Measurements from ENCODE around the gene DENND5B.

DENND5B gene

GRCh38 chr12:31605531-31605930 is 14.6 kb upstream of the DENND5B start:
- TF ChIP-seq CTCF (IDR thresholded peaks at IDR 0.05; ENCODE audit: control insufficient read depth, insufficient read depth, low read depth, low read length, missing control alignments): no peak
- no peak overlapping the region for H3K4me3 ChIP-seq (ENCODE audit: control insufficient read depth, low read depth, low read length)
- no peak for DNase-seq (ENCODE audit: low read depth)

DNA sequence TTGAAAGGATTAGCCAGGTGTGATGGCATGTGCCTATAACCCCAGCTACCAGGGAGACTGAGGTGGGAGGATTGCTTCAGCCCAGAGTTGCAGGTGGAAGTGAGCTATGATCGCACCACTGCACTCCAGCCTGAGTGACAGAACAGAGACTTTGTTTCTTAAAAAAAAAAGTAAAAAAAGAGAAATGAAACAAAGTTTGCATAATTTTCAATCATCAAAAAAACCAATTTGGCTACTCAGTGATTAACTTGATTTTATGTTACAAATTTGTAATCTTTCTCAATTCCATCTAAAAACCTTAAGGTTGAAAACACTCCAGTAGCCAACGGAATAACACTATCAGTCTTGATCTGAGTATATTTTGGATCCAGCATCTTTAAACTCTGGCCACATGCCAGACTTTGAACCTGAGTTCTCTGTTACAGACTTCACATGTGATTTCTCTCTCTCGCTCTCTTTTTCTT is 12.6 kb upstream of the DENND5B start:
- DNase-seq (ENCODE audit: low read depth): no peak
- no peak for TF ChIP-seq CTCF (IDR thresholded peaks at IDR 0.05; ENCODE audit: control insufficient read depth, insufficient read depth, low read depth, low read length, missing control alignments)
- no peak overlapping the region for H3K4me3 ChIP-seq (ENCODE audit: control insufficient read depth, low read depth, low read length)

DNA sequence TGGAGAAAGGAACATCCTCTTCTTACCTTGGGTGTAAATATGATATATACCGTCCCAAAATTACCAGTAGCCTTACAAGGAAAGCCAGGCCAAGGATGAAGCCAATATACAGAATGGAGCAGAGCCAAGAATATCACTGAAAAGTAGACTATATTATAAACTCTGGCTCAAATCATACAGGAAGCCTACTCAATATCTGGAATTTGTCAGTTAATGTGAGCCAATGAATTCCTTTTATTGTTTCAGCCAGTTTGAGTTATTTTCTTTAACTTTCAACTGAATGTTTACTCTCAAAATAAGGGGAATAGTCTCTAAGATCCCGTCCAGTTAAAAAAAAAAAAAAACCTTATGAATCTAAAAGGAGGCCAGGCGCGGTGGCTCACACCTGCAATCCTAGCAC is 9.8 kb upstream of the DENND5B start:
- no peak for DNase-seq (ENCODE audit: low read depth)
- no peak overlapping the region for H3K4me3 ChIP-seq (ENCODE audit: control insufficient read depth, low read depth, low read length)
- TF ChIP-seq CTCF (IDR thresholded peaks at IDR 0.05; ENCODE audit: control insufficient read depth, insufficient read depth, low read depth, low read length, missing control alignments): no peak

GRCh38 chr12:31600252-31600651 is 9.3 kb upstream of the DENND5B start:
- no peak for DNase-seq (ENCODE audit: low read depth)
- no peak overlapping the region for H3K4me3 ChIP-seq (ENCODE audit: control insufficient read depth, low read depth, low read length)
- no peak for TF ChIP-seq CTCF (IDR thresholded peaks at IDR 0.05; ENCODE audit: control insufficient read depth, insufficient read depth, low read depth, low read length, missing control alignments)

- H3K4me3 ChIP-seq (ENCODE audit: control insufficient read depth, low read depth, low read length): no peak overlapping the region
- DNase-seq (ENCODE audit: low read depth): no peak
- TF ChIP-seq CTCF (IDR thresholded peaks at IDR 0.05; ENCODE audit: control insufficient read depth, insufficient read depth, low read depth, low read length, missing control alignments): no peak
These were observed 8.1 kb upstream of the DENND5B start for GRCh38 chr12:31599053-31599452.

DNA sequence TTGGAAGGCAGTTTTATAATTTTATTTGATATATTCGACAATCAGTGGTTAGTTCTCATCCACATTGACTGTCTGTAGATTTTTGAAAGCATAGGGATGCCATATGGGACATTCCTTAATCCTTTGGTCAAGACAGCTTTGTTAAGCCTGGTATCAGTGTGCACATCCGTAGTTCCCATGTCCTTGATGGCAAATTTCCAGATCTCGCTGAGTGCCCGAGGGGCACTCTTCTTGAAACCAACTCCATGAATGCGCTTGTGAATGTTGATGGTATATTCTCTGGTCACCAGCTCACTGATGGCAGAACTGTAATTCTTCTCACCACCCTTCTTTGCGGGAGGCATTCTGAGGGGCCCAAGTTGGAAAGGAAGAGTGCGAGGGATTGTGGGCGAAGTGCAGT is 6.1 kb upstream of the DENND5B start:
- H3K4me3 ChIP-seq (ENCODE audit: control insufficient read depth, low read depth, low read length): no peak overlapping the region
- no peak for DNase-seq (ENCODE audit: low read depth)
- no peak for TF ChIP-seq CTCF (IDR thresholded peaks at IDR 0.05; ENCODE audit: control insufficient read depth, insufficient read depth, low read depth, low read length, missing control alignments)

DNA sequence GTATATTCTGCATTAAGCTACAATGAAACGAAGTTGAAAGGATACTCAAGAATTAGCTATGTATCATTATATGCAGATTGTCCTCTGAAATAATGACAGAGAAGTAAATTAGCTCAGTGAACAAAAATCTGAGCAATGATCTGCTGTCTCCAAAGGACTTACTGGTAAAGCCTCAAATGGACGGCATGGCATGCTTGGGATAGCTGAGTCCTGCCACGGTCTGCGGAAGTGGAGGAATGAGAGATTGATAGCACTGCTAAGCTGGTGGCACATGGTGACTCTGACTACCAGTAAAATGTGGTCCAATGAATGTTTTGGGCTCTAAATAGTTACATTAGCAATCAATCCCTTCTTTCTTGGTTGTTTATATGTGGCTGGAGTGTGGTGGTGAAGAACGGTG is 3.7 kb upstream of the DENND5B start:
- DNase-seq (ENCODE audit: low read depth): no peak
- no peak for TF ChIP-seq CTCF (IDR thresholded peaks at IDR 0.05; ENCODE audit: control insufficient read depth, insufficient read depth, low read depth, low read length, missing control alignments)
- no peak overlapping the region for H3K4me3 ChIP-seq (ENCODE audit: control insufficient read depth, low read depth, low read length)
